ENCODE measurements around the gene PTPRN2. TPM values are rescaled to one million over a fixed set of nuclear protein-coding genes. Genes with fewer than 3 reads are reported as not detected.

Gene PTPRN2
- total and polyA plus RNA-seq, 4 experiments from 2014 or later: 1.7 to 2.6 (median 1.9) TPM

DNA sequence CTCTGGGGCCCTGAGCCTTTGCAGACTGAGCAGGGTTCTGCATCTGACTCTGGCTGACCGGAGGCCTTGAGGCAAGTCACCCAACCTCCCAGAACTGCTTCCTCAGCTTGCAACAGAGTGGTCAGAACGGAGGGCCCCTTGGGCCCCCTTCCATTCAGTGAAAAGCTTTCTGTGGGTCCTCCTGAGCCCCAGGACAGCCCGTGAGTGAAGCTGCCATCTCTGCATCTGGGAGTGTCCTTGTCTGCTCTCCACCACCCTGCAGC is 1026.2 kb downstream of the PTPRN2 start:
- peak overlapping the region in 1 of 7 donors; percentile 23 for H3K27ac Mint-ChIP-seq
- H3K27ac ChIP-seq (ENCODE audit: low read depth, low read length): no peak overlapping the region
- intact Hi-C loops (cut with micrococcal nuclease): no loop called here
- H3K36me3 Mint-ChIP-seq: no peaks in the 10 kb centered on the region
- no peaks in the 10 kb centered on the region for H3K9me3 ChIP-seq (ENCODE audit: control insufficient read depth in 1 of 2, low read length in 2 of 2)
- no peaks in the 10 kb centered on the region for H3K36me3 ChIP-seq (ENCODE audit: insufficient read depth, low read length)
- no peaks in the 10 kb centered on the region for H3K27me3 Mint-ChIP-seq
- no peaks in the 10 kb centered on the region for H3K4me1 ChIP-seq (ENCODE audit: insufficient read depth, low read length)
- H3K4me1 Mint-ChIP-seq: peaks cover 0 to 5% (median under 1%) of the 10 kb centered on the region in 4 donors
- CTCF ChIA-PET (ENCODE audit: partially characterized antibody): no interaction called here
- no peak overlapping the region for H3K4me3 Mint-ChIP-seq
- H3K4me3 ChIP-seq (ENCODE audit: low read length in 2 of 2): no peak overlapping the region
- no peaks in the 10 kb centered on the region for H3K9me3 Mint-ChIP-seq
- H3K27me3 ChIP-seq (ENCODE audit: insufficient read depth, low read length): no peaks in the 10 kb centered on the region
- no peak for DNase-seq
- POLR2A ChIA-PET (ENCODE audit: partially characterized antibody): no interaction called here

DNA sequence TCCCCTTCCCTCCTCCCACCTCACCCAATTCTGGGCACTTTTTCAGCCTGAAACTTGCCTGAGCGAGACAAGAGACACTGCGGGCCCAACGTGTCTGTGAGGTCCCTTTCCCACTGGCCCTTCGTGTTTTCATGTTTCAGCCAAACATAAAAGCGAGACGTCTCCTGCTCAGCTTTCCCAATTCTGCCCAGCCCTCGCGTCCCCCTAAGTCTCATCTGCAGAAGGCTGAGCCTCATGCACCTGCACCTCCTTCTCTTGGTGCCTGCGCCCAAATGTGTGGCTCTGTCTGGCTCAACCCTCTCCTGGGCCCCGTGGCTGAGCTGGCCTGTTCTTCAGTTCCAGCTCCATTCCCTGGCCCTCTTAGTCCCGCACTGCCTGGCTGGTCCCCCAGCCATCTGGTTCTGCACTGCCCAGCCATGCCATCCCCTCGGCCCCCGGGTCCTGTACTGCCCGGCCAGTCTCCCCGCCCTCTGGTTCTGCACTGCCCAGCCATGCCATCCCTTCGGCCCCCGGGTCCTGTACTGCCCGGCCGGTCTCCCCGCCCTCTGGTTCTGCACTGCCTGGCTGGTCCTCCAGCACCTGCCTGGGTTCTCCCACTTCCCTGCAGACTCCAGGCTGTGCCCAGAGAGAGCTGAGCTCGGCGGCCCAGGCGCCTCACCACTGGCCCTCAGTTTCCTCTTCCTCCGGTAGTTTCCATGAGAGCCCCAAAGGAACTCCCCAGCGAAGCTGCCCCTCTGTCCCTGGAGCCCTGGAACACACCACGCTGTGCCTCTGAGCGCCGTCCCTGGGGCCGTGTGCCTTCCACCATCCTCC is 1026.7 kb downstream of the PTPRN2 start:
- H3K27ac ChIP-seq (ENCODE audit: low read depth, low read length): no peak overlapping the region
- H3K36me3 ChIP-seq (ENCODE audit: insufficient read depth, low read length): no peaks in the 10 kb centered on the region
- no peak overlapping the region for H3K4me3 ChIP-seq (ENCODE audit: low read length in 2 of 2)
- no peaks in the 10 kb centered on the region for H3K4me1 ChIP-seq (ENCODE audit: insufficient read depth, low read length)
- ChIA-PET POLR2A (ENCODE audit: partially characterized antibody) (no interaction called here), CTCF (ENCODE audit: partially characterized antibody) (no interaction called here)
- Mint-ChIP-seq H3K27ac (peak overlapping the region in 2 of 7 donors; percentile 8 to 23), H3K9me3 (no peaks in the 10 kb centered on the region), H3K4me3 (no peak overlapping the region), H3K4me1 (peaks cover 0 to 5% (median under 1%) of the 10 kb centered on the region in 4 donors), H3K27me3 (no peaks in the 10 kb centered on the region), H3K36me3 (no peaks in the 10 kb centered on the region)
- no peaks in the 10 kb centered on the region for H3K27me3 ChIP-seq (ENCODE audit: insufficient read depth, low read length)
- no peaks in the 10 kb centered on the region for H3K9me3 ChIP-seq (ENCODE audit: control insufficient read depth in 1 of 2, low read length in 2 of 2)
- intact Hi-C loops (cut with micrococcal nuclease): no loop called here
- DNase-seq: no peak

DNA sequence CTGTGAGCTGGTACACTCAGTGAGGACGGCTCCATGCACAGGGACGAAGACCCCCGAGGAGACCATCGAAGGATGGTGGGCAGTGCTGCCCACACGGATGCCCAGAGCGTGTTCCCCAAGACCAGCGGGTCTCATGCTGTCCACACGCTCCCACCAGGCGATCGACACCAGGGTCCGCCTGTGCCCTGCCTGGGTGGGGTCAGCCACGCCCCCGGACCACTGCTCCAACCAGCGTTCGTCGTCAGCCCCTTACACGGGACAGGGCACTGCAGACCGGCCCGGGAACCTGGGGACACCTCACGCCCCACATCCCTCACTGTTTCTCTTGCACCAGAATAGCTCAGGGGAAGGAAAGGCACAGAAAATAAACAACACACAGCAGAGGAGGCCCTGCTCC is 1027.4 kb downstream of the PTPRN2 start:
- Histone ChIP-seq H3K4me3 (ENCODE audit: low read length in 2 of 2) (no peak overlapping the region), H3K4me1 (ENCODE audit: insufficient read depth, low read length) (no peaks in the 10 kb centered on the region), H3K36me3 (ENCODE audit: insufficient read depth, low read length) (no peaks in the 10 kb centered on the region), H3K9me3 (ENCODE audit: control insufficient read depth in 1 of 2, low read length in 2 of 2) (no peaks in the 10 kb centered on the region), H3K27ac (ENCODE audit: low read depth, low read length) (no peak overlapping the region), H3K27me3 (ENCODE audit: insufficient read depth, low read length) (no peaks in the 10 kb centered on the region)
- ChIA-PET CTCF (ENCODE audit: partially characterized antibody) (no interaction called here), POLR2A (ENCODE audit: partially characterized antibody) (no interaction called here)
- Mint-ChIP-seq H3K4me1 (peaks cover 0 to 5% (median under 1%) of the 10 kb centered on the region in 4 donors), H3K27me3 (no peaks in the 10 kb centered on the region), H3K36me3 (no peaks in the 10 kb centered on the region), H3K27ac (no peak overlapping the region), H3K9me3 (no peaks in the 10 kb centered on the region), H3K4me3 (no peak overlapping the region)
- intact Hi-C loops (cut with micrococcal nuclease): no loop called here
- DNase-seq: no peak

DNA sequence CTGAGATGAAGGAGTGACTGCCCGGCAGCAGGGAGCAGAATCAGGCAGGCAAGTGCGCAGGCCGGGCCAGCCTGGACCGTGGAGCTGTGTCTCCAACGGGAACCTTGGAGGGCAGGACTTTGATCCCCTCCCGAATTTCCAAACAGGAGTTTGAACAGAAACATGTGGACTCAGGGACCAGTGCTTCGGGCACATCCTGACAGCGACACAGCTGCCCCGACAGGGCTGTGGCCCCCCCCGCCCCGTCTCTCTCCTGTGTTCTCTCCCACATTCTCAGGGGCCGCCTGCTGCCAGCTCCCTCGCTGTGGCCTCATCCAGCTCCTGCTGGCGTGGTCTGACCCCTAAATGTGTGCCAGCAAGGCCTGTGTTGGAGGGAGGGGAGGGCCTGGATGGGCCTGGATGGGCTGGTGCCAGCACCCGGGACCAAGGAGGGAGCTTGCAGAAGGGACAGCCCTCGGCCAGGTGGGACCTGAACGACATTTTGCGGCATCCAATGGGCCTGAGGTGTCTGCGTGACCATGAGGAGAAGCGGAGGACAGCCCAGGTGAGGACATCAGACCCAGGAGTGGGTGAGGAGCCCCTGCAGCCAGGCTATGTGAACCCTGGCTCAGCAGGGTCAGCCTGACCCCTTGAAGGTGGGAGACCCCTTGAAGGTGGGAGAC is 1027.9 kb downstream of the PTPRN2 start:
- POLR2A ChIA-PET (ENCODE audit: partially characterized antibody): no interaction called here
- intact Hi-C loops (cut with micrococcal nuclease): no loop called here
- DNase-seq: no peak

DNA sequence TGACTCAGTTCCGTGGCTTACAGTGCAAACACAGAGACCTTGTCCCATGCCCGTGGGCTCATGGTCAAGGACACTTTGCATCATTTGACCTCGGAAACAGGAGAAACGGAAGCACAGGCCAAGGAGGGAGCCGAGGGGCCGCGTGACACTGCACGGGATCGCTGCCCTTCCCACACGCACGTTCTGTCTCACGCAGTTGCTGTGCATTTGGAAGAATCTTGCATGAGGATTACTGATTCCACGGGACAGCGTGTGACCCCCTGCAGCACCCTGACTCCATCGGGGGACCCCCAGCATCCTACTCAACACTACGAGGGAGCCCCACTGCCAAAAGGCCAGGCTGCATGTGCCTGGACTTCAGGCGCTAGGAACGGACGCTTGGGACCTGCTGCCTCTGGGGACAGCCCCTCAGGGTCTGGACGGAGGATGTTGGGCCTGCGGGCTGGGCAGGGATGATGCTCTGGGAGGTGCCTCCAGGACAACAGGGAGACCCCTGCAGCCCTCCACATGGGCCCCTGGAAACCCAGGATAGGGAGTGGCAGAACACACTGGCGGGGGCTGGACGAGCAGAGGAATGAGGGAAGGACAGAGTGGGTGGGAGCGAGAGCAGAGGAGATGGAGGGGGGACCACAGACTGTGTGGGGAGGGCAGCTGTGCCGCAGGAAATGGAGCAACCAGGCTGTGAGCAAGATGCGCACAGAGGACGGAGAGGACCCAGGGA is 1028.6 kb downstream of the PTPRN2 start:
- H3K36me3 ChIP-seq (ENCODE audit: insufficient read depth, low read length): no peaks in the 10 kb centered on the region
- H3K4me3 ChIP-seq (ENCODE audit: low read length in 2 of 2): no peak overlapping the region
- Mint-ChIP-seq H3K36me3 (no peaks in the 10 kb centered on the region), H3K9me3 (no peaks in the 10 kb centered on the region), H3K4me3 (no peak overlapping the region), H3K27ac (peak overlapping the region in 2 of 7 donors; percentile 57 to 68), H3K27me3 (no peaks in the 10 kb centered on the region), H3K4me1 (no peaks in the 10 kb centered on the region)
- intact Hi-C loops (cut with micrococcal nuclease): no loop called here
- H3K27me3 ChIP-seq (ENCODE audit: insufficient read depth, low read length): no peaks in the 10 kb centered on the region
- no peaks in the 10 kb centered on the region for H3K9me3 ChIP-seq (ENCODE audit: control insufficient read depth in 1 of 2, low read length in 2 of 2)
- CTCF ChIA-PET (ENCODE audit: partially characterized antibody): no interaction called here
- no peak overlapping the region for H3K27ac ChIP-seq (ENCODE audit: low read depth, low read length)
- H3K4me1 ChIP-seq (ENCODE audit: insufficient read depth, low read length): no peaks in the 10 kb centered on the region
- DNase-seq: no peak
- POLR2A ChIA-PET (ENCODE audit: partially characterized antibody): no interaction called here

More for the DNA sequence above, 1027.9 kb downstream of the PTPRN2 start:
- H3K27ac Mint-ChIP-seq: peak overlapping the region in 1 of 7 donors; percentile 68
- Histone ChIP-seq H3K27ac (ENCODE audit: low read depth, low read length) (no peak overlapping the region), H3K4me3 (ENCODE audit: low read length in 2 of 2) (no peak overlapping the region), H3K9me3 (ENCODE audit: control insufficient read depth in 1 of 2, low read length in 2 of 2) (no peaks in the 10 kb centered on the region), H3K27me3 (ENCODE audit: insufficient read depth, low read length) (no peaks in the 10 kb centered on the region), H3K4me1 (ENCODE audit: insufficient read depth, low read length) (no peaks in the 10 kb centered on the region), H3K36me3 (ENCODE audit: insufficient read depth, low read length) (no peaks in the 10 kb centered on the region)
- no peaks in the 10 kb centered on the region for H3K27me3 Mint-ChIP-seq
- no peaks in the 10 kb centered on the region for H3K36me3 Mint-ChIP-seq
- CTCF ChIA-PET (ENCODE audit: partially characterized antibody): no interaction called here
- H3K4me3 Mint-ChIP-seq: no peak overlapping the region
- peaks cover 0 to 3% (median 0%) of the 10 kb centered on the region in 4 donors for H3K4me1 Mint-ChIP-seq
- H3K9me3 Mint-ChIP-seq: no peaks in the 10 kb centered on the region

DNA sequence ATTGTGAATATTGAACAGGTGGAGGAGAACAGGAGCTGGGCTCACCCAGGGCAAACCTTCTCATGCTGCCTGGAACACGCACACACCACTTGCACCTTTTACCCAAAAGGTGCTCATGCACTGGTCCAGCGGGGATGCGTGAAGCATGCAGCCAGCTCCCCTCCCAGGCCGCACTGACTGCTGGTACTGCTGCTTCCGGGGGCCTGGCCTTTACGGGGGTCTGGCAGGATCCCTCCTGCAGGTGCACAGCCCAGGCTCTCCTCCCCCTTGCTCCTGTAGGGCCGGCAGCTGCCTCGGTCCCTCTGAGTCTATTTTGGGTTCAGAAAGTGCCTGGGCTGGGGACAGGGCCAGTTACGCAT is 1029.1 kb downstream of the PTPRN2 start:
- no peak for DNase-seq
- POLR2A ChIA-PET (ENCODE audit: partially characterized antibody): no interaction called here
- CTCF ChIA-PET (ENCODE audit: partially characterized antibody): no interaction called here
- Histone ChIP-seq H3K27me3 (ENCODE audit: insufficient read depth, low read length) (no peaks in the 10 kb centered on the region), H3K36me3 (ENCODE audit: insufficient read depth, low read length) (no peaks in the 10 kb centered on the region), H3K9me3 (ENCODE audit: control insufficient read depth in 1 of 2, low read length in 2 of 2) (no peaks in the 10 kb centered on the region), H3K4me3 (ENCODE audit: low read length in 2 of 2) (no peak overlapping the region), H3K27ac (ENCODE audit: low read depth, low read length) (no peak overlapping the region), H3K4me1 (ENCODE audit: insufficient read depth, low read length) (no peaks in the 10 kb centered on the region)
- intact Hi-C loops (cut with micrococcal nuclease): no loop called here
- no peak overlapping the region for H3K4me3 Mint-ChIP-seq
- no peaks in the 10 kb centered on the region for H3K4me1 Mint-ChIP-seq
- no peaks in the 10 kb centered on the region for H3K27me3 Mint-ChIP-seq
- H3K27ac Mint-ChIP-seq: no peak overlapping the region
- no peaks in the 10 kb centered on the region for H3K9me3 Mint-ChIP-seq
- no peaks in the 10 kb centered on the region for H3K36me3 Mint-ChIP-seq

DNA sequence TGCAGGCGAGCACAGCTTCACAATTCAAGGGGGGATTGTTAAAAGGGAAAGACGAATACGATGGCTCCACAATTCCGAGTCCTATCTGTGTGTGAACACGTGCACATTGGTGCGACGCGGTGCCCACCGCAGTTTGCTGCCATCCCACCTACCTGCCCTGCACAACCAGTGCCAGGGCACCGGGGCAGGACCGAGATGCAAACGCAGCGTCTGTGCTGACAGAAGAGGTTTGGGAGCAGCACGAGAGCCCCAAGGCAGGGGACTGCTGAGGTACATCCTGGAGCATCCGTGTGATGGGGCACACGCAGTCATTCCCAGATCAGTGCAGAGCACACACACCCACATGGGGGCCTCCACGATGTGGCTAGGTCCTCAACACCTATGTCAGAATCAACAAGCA is 1029.6 kb downstream of the PTPRN2 start:
- no peaks in the 10 kb centered on the region for H3K27me3 Mint-ChIP-seq
- H3K36me3 Mint-ChIP-seq: no peaks in the 10 kb centered on the region
- CTCF ChIA-PET (ENCODE audit: partially characterized antibody): no interaction called here
- H3K9me3 Mint-ChIP-seq: no peaks in the 10 kb centered on the region
- Histone ChIP-seq H3K4me3 (ENCODE audit: low read length in 2 of 2) (no peak overlapping the region), H3K9me3 (ENCODE audit: control insufficient read depth in 1 of 2, low read length in 2 of 2) (no peaks in the 10 kb centered on the region), H3K36me3 (ENCODE audit: insufficient read depth, low read length) (no peaks in the 10 kb centered on the region), H3K27ac (ENCODE audit: low read depth, low read length) (no peak overlapping the region), H3K27me3 (ENCODE audit: insufficient read depth, low read length) (no peaks in the 10 kb centered on the region), H3K4me1 (ENCODE audit: insufficient read depth, low read length) (no peaks in the 10 kb centered on the region)
- no peak for DNase-seq
- no peak overlapping the region for H3K27ac Mint-ChIP-seq
- H3K4me1 Mint-ChIP-seq: no peaks in the 10 kb centered on the region
- POLR2A ChIA-PET (ENCODE audit: partially characterized antibody): no interaction called here
- H3K4me3 Mint-ChIP-seq: no peak overlapping the region
- intact Hi-C loops (cut with micrococcal nuclease): no loop called here

All from CD4-positive, alpha-beta memory T cell (primary cell).